Astrocyte (in vitro differentiated cells and primary cell): ENCODE results near the gene SNAP47. TPM values are rescaled to one million over a fixed set of nuclear protein-coding genes. Genes with fewer than 3 reads are reported as not detected.

Experiments
- DNase-seq: peaks from one replicate; pipeline ENCODE4 v3.0.0-alpha.2; 2010; ENCODE audit warnings: low read depth
- FAIRE-seq: peaks from 2 replicates; lab custom pipeline; 2011; peaks lifted over from hg19 to GRCh38; lab: Jason Lieb, UNC
- H2AFZ ChIP-seq: 2 replicates; pipeline ENCODE4 v1.6.0; 2012; ENCODE audit warnings: low read depth, low read length, inconsistent platforms
- H3K27ac ChIP-seq: 2 replicates; pipeline ENCODE4 v1.5.1; 2011; ENCODE audit warnings: low read depth, low read length, inconsistent platforms
- H3K27me3 ChIP-seq: 2 replicates; pipeline ENCODE4 v1.6.0; 2011; ENCODE audit warnings: low read length, inconsistent platforms; ENCODE audit not compliant: insufficient read depth
- H3K36me3 ChIP-seq: 2 replicates; pipeline ENCODE4 v1.5.1; 2011; ENCODE audit warnings: low read length, inconsistent platforms; ENCODE audit not compliant: insufficient read depth
- H3K4me1 ChIP-seq: 2 replicates; pipeline ENCODE4 v1.5.1; 2011; ENCODE audit warnings: low read length, inconsistent platforms; ENCODE audit not compliant: insufficient read depth
- H3K4me2 ChIP-seq: 2 replicates; pipeline ENCODE4 v1.6.0; 2012; ENCODE audit warnings: low read length, inconsistent platforms
- H3K4me3 ChIP-seq: 2 replicates; pipeline ENCODE4 v1.5.1; 2011; ENCODE audit warnings: low read depth, mild to moderate bottlenecking, low read length, inconsistent platforms; ENCODE audit not compliant: insufficient read depth
- H3K79me2 ChIP-seq: 2 replicates; pipeline ENCODE4 v1.6.0; 2012; ENCODE audit warnings: mild to moderate bottlenecking, low read length, inconsistent platforms; ENCODE audit not compliant: insufficient read depth
- H3K9ac ChIP-seq: 2 replicates; pipeline ENCODE4 v1.6.0; 2012; ENCODE audit warnings: mild to moderate bottlenecking, low read length, inconsistent platforms
- H3K9me3 ChIP-seq: 2 replicates; pipeline ENCODE4 v1.5.1; 2012; ENCODE audit warnings: low read depth, mild to moderate bottlenecking, low read length, inconsistent platforms; ENCODE audit not compliant: insufficient read depth
- H4K20me1 ChIP-seq: 2 replicates; pipeline ENCODE4 v1.6.0; 2012; ENCODE audit warnings: low read length, inconsistent platforms; ENCODE audit not compliant: insufficient read depth
- H3K27ac Mint-ChIP-seq: one replicate; pipeline ENCODE4 v1.8.0; 2021; ENCODE audit warnings: mild to moderate bottlenecking, mixed read lengths; ENCODE audit not compliant: unreplicated experiment
- H3K27me3 Mint-ChIP-seq: one replicate; pipeline ENCODE4 v1.8.0; 2021; ENCODE audit warnings: low read depth, mixed read lengths; ENCODE audit not compliant: unreplicated experiment
- H3K36me3 Mint-ChIP-seq: one replicate; pipeline ENCODE4 v1.8.0; 2021; ENCODE audit warnings: low read depth, mixed read lengths; ENCODE audit not compliant: unreplicated experiment
- H3K4me1 Mint-ChIP-seq: one replicate; pipeline ENCODE4 v1.8.0; 2021; ENCODE audit warnings: low read depth, mixed read lengths; ENCODE audit not compliant: unreplicated experiment
- H3K4me3 Mint-ChIP-seq: one replicate; pipeline ENCODE4 v1.8.0; 2021; ENCODE audit warnings: mild to moderate bottlenecking, moderate library complexity, mixed read lengths; ENCODE audit not compliant: unreplicated experiment
- H3K9me3 Mint-ChIP-seq: one replicate; pipeline ENCODE4 v1.8.0; 2021; ENCODE audit warnings: mild to moderate bottlenecking, mixed read lengths; ENCODE audit not compliant: unreplicated experiment
- CTCF ChIP-seq: IDR thresholded peaks from 2 replicates; pipeline ENCODE4 v1.5.1; 2011; ENCODE audit warnings: low read depth, mild to moderate bottlenecking, inconsistent platforms, low read length, moderate library complexity; ENCODE audit not compliant: insufficient read depth
- EZH2 ChIP-seq: IDR thresholded peaks from 2 replicates; pipeline ENCODE4 v1.6.1; 2012; ENCODE audit warnings: mild to moderate bottlenecking, low read length, inconsistent platforms; ENCODE audit not compliant: insufficient read depth
- total RNA-seq: library from RNA; stranded (reverse); gene quantifications from 2 replicates; pipeline ENCODE4 v1.2.1, GENCODE V29; 2021

SNAP47 gene
- total RNA-seq, 1 donor from 2014 or later, result 31.9 TPM

GRCh38 chr1:227797144-227797543, 61.9 kb downstream of the SNAP47 start:
- Mint-ChIP-seq H3K36me3 (no peaks in the 10 kb centered on the region), H3K27ac (no peak overlapping the region), H3K4me3 (no peak overlapping the region), H3K4me1 (peaks cover 4% of the 10 kb centered on the region), H3K27me3 (peaks cover 14% of the 10 kb centered on the region), H3K9me3 (no peaks in the 10 kb centered on the region)
- FAIRE-seq, result no peak
- peaks cover 4% of the 10 kb centered on the region for H3K27me3 ChIP-seq
- H3K9ac ChIP-seq, result no peak overlapping the region
- H4K20me1 ChIP-seq, result no peaks in the 10 kb centered on the region
- H3K9me3 ChIP-seq, result no peaks in the 10 kb centered on the region
- H3K4me2 ChIP-seq, result no peak overlapping the region
- DNase-seq, result no peak
- H3K79me2 ChIP-seq, result no peaks in the 10 kb centered on the region
- H3K36me3 ChIP-seq, result no peaks in the 10 kb centered on the region
- H2AFZ ChIP-seq, result no peak overlapping the region
- H3K4me3 ChIP-seq, result no peak overlapping the region
- TF ChIP-seq CTCF (no peak), EZH2 (no peak)
- peaks cover 20% of the 10 kb centered on the region for H3K4me1 ChIP-seq
- H3K27ac ChIP-seq, result no peak overlapping the region

- Histone ChIP-seq H3K36me3 (no peaks in the 10 kb centered on the region), H3K27ac (no peak overlapping the region), H3K9me3 (no peaks in the 10 kb centered on the region), H2AFZ (no peak overlapping the region), H3K4me3 (no peak overlapping the region), H3K27me3 (peaks cover 4% of the 10 kb centered on the region), H4K20me1 (no peaks in the 10 kb centered on the region), H3K4me1 (peaks cover 20% of the 10 kb centered on the region), H3K4me2 (no peak overlapping the region), H3K79me2 (no peaks in the 10 kb centered on the region), H3K9ac (no peak overlapping the region)
- H3K4me3 Mint-ChIP-seq, result no peak overlapping the region
- FAIRE-seq (no peak), DNase-seq (no peak)
- no peak overlapping the region for H3K27ac Mint-ChIP-seq
- peaks cover 4% of the 10 kb centered on the region for H3K4me1 Mint-ChIP-seq
- no peak for TF ChIP-seq EZH2
- TF ChIP-seq CTCF, result no peak
- no peaks in the 10 kb centered on the region for H3K36me3 Mint-ChIP-seq
- no peaks in the 10 kb centered on the region for H3K9me3 Mint-ChIP-seq
- peaks cover 13% of the 10 kb centered on the region for H3K27me3 Mint-ChIP-seq
These were observed 62.4 kb downstream of the SNAP47 start for GRCh38 chr1:227797625-227798024.

- Histone ChIP-seq H3K27ac (no peak overlapping the region), H3K36me3 (no peaks in the 10 kb centered on the region), H3K27me3 (peaks cover 4% of the 10 kb centered on the region), H3K4me2 (no peak overlapping the region), H3K4me3 (no peak overlapping the region), H2AFZ (no peak overlapping the region), H3K4me1 (peaks cover 17% of the 10 kb centered on the region), H3K9me3 (no peaks in the 10 kb centered on the region), H3K9ac (no peak overlapping the region), H3K79me2 (no peaks in the 10 kb centered on the region), H4K20me1 (no peaks in the 10 kb centered on the region)
- H3K27me3 Mint-ChIP-seq, result peaks cover 15% of the 10 kb centered on the region
- H3K27ac Mint-ChIP-seq, result no peak overlapping the region
- TF ChIP-seq CTCF (no peak), EZH2 (no peak)
- no peaks in the 10 kb centered on the region for H3K36me3 Mint-ChIP-seq
- no peak for FAIRE-seq
- no peak for DNase-seq
- peaks cover 4% of the 10 kb centered on the region for H3K4me1 Mint-ChIP-seq
- H3K4me3 Mint-ChIP-seq, result no peak overlapping the region
- H3K9me3 Mint-ChIP-seq, result no peaks in the 10 kb centered on the region
These were observed 63.0 kb downstream of the SNAP47 start for GRCh38 chr1:227798078-227798802.
